K562 (cell line): ENCODE data around the gene PRELID3B. TPM values are rescaled to one million over a fixed set of nuclear protein-coding genes. Genes with fewer than 3 reads are reported as not detected.
A peak's percentile ranks its signal among the peaks of the same experiment; 100 is the strongest.

Experiments used
- FOXK1 ChIP-seq: sonication (generic); formaldehyde crosslinking; IDR thresholded peaks from 2 replicates; pipeline ENCODE4 v1.8.0; 2022; ENCODE audit warnings: missing genetic modification reagents, mild to moderate bottlenecking, borderline replicate concordance
- GABPB2 ChIP-seq: fragments of 250-450 bp; sonication (Bioruptor Pico); conservative IDR thresholded peaks from 2 replicates; pipeline ENCODE4 v1.5.1; 2021; ENCODE audit warnings: mild to moderate bottlenecking
- HOMEZ ChIP-seq: fragments of 250-450 bp; sonication (Bioruptor Pico); IDR thresholded peaks from 2 replicates; pipeline ENCODE4 v1.4.0; 2020; ENCODE audit warnings: mild to moderate bottlenecking, moderate library complexity
- MEF2D ChIP-seq: conservative IDR thresholded peaks from 2 replicates; pipeline ENCODE4 v1.6.1; 2016; ENCODE audit warnings: low read depth, missing genetic modification characterization, missing compliant biosample characterization
- NRF1 ChIP-seq, 2 experiments: fragments of 450-650 bp; IDR thresholded peaks in 1 of 2; conservative IDR thresholded peaks in 1 of 2; 2 replicates each; pipeline ENCODE4 v1.6.1; 2014; ENCODE audit warnings: mild to moderate bottlenecking in 2 of 2
- RB1 ChIP-seq: fragments of 450-650 bp; IDR thresholded peaks from 2 replicates; pipeline ENCODE4 v1.6.1; 2017; ENCODE audit warnings: low read depth, mild to moderate bottlenecking
- TAF7 ChIP-seq: fragments of 450-650 bp; IDR thresholded peaks from 2 replicates; pipeline ENCODE4 v1.6.1; 2016; ENCODE audit warnings: missing genetic modification characterization, missing compliant biosample characterization
- TEAD2 ChIP-seq: fragments of 450-650 bp; IDR thresholded peaks from 2 replicates; pipeline ENCODE4 v1.6.1; 2016; ENCODE audit warnings: missing genetic modification characterization, control low read depth, missing compliant biosample characterization
- ZNF561 ChIP-seq: fragments of 450-650 bp; formaldehyde crosslinking; conservative IDR thresholded peaks from 2 replicates; pipeline ENCODE4 v1.4.0; 2020; ENCODE audit warnings: mild to moderate bottlenecking, moderate library complexity
- ZNF707 ChIP-seq: fragments of 250-450 bp; sonication (Bioruptor Pico); conservative IDR thresholded peaks from 2 replicates; pipeline ENCODE4 v1.8.0; 2022; ENCODE audit warnings: inconsistent platforms, mild to moderate bottlenecking, moderate library complexity
- ZSCAN29 ChIP-seq: fragments of 450-650 bp; IDR thresholded peaks from 2 replicates; pipeline ENCODE4 v1.6.1; 2017
- polyA plus RNA-seq, 8 experiments: library from polyadenylated mRNA; depleted of rRNA in 4 of 8; stranded (reverse) in 5 of 8; unstranded in 3 of 8; fragments of >200 nt; fragmentation: Nextera tagmentation in 2 of 8; fragmentation: Illumina TruSeq in 1 of 8; extraction: Ambion mirVana in 2 of 8; extraction: Trizol in 1 of 8; gene quantifications; 2 replicates each; pipeline versions ENCODE4 v1.2.1 to v1.2.3, GENCODE V29; 2011 to 2014; ENCODE audit warnings: inconsistent platforms in 1 of 8, missing spikeins in 1 of 8
- total RNA-seq, 7 experiments: library from RNA; depleted of rRNA in 6 of 7; stranded (reverse); fragments of >200 nt in 6 of 7; fragmentation: Illumina TruSeq in 2 of 7; extraction: Trizol in 2 of 7; gene quantifications; 2 replicates each; pipeline versions ENCODE4 v1.2.1 to v1.2.3, GENCODE V29; 2011 to 2021; ENCODE audit warnings: low replicate concordance in 1 of 7
- TF ChIP-seq, protein P1 (sequence below): fragments of 450-650 bp; IDR thresholded peaks from 2 replicates; pipeline ENCODE4 v1.6.1; 2016; ENCODE audit warnings: mild to moderate bottlenecking, moderate library complexity

The PRELID3B gene
- total and polyA plus RNA-seq, 9 of the 15 experiments (the other 6 are each of a cell fraction or from before 2014, with no cell fraction given): 77.0 to 186 (median 101) TPM

DNA sequence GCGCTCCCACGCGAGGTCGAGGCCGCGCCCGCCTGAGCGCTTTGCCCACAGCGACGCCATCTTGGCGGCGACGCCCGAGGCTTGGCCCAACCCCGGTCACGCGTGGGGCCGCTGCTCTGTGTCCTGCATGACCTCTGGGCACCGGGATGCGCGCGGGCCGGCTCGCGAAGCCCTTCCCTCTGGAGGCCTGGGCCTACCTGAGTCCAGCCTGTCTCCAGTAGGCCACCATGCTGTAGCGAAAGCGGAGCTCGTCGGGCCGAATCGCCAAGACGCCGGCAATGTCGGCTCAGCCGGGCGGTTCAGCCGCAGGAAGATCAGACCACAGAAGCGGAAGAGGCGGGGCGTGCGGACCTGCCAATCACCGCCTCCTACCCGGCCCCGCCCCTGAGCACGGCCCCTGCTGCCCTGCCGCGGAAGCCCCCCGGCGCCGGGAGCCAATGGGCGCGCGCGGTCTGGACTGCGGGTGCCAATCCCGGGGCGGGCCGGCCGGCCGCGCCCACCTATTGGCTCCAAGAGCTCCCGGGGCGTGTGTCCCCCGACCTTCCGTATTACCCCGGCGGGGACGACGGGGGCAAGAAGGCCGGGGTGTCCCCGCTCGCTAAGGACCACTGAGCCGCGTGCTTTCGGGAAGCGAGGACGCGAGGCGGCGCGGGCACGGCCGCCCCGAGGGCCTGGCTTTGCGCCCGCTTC is 10.4 kb downstream of the PRELID3B start, which contains the start of gene ATP5F1E (continued):
- TF ChIP-seq, protein P1, sequence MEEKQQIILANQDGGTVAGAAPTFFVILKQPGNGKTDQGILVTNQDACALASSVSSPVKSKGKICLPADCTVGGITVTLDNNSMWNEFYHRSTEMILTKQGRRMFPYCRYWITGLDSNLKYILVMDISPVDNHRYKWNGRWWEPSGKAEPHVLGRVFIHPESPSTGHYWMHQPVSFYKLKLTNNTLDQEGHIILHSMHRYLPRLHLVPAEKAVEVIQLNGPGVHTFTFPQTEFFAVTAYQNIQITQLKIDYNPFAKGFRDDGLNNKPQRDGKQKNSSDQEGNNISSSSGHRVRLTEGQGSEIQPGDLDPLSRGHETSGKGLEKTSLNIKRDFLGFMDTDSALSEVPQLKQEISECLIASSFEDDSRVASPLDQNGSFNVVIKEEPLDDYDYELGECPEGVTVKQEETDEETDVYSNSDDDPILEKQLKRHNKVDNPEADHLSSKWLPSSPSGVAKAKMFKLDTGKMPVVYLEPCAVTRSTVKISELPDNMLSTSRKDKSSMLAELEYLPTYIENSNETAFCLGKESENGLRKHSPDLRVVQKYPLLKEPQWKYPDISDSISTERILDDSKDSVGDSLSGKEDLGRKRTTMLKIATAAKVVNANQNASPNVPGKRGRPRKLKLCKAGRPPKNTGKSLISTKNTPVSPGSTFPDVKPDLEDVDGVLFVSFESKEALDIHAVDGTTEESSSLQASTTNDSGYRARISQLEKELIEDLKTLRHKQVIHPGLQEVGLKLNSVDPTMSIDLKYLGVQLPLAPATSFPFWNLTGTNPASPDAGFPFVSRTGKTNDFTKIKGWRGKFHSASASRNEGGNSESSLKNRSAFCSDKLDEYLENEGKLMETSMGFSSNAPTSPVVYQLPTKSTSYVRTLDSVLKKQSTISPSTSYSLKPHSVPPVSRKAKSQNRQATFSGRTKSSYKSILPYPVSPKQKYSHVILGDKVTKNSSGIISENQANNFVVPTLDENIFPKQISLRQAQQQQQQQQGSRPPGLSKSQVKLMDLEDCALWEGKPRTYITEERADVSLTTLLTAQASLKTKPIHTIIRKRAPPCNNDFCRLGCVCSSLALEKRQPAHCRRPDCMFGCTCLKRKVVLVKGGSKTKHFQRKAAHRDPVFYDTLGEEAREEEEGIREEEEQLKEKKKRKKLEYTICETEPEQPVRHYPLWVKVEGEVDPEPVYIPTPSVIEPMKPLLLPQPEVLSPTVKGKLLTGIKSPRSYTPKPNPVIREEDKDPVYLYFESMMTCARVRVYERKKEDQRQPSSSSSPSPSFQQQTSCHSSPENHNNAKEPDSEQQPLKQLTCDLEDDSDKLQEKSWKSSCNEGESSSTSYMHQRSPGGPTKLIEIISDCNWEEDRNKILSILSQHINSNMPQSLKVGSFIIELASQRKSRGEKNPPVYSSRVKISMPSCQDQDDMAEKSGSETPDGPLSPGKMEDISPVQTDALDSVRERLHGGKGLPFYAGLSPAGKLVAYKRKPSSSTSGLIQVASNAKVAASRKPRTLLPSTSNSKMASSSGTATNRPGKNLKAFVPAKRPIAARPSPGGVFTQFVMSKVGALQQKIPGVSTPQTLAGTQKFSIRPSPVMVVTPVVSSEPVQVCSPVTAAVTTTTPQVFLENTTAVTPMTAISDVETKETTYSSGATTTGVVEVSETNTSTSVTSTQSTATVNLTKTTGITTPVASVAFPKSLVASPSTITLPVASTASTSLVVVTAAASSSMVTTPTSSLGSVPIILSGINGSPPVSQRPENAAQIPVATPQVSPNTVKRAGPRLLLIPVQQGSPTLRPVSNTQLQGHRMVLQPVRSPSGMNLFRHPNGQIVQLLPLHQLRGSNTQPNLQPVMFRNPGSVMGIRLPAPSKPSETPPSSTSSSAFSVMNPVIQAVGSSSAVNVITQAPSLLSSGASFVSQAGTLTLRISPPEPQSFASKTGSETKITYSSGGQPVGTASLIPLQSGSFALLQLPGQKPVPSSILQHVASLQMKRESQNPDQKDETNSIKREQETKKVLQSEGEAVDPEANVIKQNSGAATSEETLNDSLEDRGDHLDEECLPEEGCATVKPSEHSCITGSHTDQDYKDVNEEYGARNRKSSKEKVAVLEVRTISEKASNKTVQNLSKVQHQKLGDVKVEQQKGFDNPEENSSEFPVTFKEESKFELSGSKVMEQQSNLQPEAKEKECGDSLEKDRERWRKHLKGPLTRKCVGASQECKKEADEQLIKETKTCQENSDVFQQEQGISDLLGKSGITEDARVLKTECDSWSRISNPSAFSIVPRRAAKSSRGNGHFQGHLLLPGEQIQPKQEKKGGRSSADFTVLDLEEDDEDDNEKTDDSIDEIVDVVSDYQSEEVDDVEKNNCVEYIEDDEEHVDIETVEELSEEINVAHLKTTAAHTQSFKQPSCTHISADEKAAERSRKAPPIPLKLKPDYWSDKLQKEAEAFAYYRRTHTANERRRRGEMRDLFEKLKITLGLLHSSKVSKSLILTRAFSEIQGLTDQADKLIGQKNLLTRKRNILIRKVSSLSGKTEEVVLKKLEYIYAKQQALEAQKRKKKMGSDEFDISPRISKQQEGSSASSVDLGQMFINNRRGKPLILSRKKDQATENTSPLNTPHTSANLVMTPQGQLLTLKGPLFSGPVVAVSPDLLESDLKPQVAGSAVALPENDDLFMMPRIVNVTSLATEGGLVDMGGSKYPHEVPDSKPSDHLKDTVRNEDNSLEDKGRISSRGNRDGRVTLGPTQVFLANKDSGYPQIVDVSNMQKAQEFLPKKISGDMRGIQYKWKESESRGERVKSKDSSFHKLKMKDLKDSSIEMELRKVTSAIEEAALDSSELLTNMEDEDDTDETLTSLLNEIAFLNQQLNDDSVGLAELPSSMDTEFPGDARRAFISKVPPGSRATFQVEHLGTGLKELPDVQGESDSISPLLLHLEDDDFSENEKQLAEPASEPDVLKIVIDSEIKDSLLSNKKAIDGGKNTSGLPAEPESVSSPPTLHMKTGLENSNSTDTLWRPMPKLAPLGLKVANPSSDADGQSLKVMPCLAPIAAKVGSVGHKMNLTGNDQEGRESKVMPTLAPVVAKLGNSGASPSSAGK: peak; percentile 86
- peak; percentile 80 for TF ChIP-seq TAF7 (tag)
- peak; percentile 69 to 74; a peak in 3 of 4 replicates for TF ChIP-seq NRF1 (conservative IDR thresholded peaks at IDR 0.05 in 1 of 2, IDR thresholded peaks at IDR 0.05 in 1 of 2)
- TF ChIP-seq RB1: peak; percentile 41
- TF ChIP-seq ZSCAN29: 0 out of 2 replicates have a peak, but pooled peaks have one; percentile 53
- 0 out of 2 replicates have a peak, but pooled peaks have one; percentile 13 for TF ChIP-seq GABPB2 (CRISPR knock-in tag)
- 0 out of 2 replicates have a peak, but pooled peaks have one; percentile 62 for TF ChIP-seq TEAD2 (tag)
- no peak for TF ChIP-seq ZNF561
- no peak for TF ChIP-seq FOXK1 (CRISPR knock-in tag)
- TF ChIP-seq MEF2D (tag): peak; percentile 85
- TF ChIP-seq HOMEZ (CRISPR knock-in tag): peak; percentile 95
- peak; percentile 85 for TF ChIP-seq ZNF707 (CRISPR knock-in tag)
